ENCODE data around the gene DCLK2. TPM values are rescaled to one million over a fixed set of nuclear protein-coding genes. Genes with fewer than 3 reads are reported as not detected.
A peak's percentile ranks its signal among the peaks of the same experiment; 100 is the strongest.

Gene DCLK2
- total and polyA plus RNA-seq, 2 donors from 2014 or later, result 2.6 to 3.4 TPM

- DNase-seq (no peak), FAIRE-seq (no peak)
- no peak overlapping the region for H3K4me3 ChIP-seq (ENCODE audit: low read length in 3 of 3)
- no peak overlapping the region for H3K9ac ChIP-seq (ENCODE audit: low read length in 3 of 3)
- intact Hi-C loops (cut with DNase I), result no loop called here
- H3K27me3 ChIP-seq (ENCODE audit: control insufficient read depth, insufficient read depth, low read length), result no peaks in the 10 kb centered on the region
- TF ChIP-seq CTCF (IDR thresholded peaks at IDR 0.05; ENCODE audit: borderline replicate concordance, extremely low read depth, insufficient read depth), result no peak
- peaks cover 0 to 4% (median under 1%) of the 10 kb centered on the region in 3 donors for H3K4me1 ChIP-seq (ENCODE audit: control insufficient read depth in 2 of 3, insufficient read depth in 2 of 3, low read depth in 1 of 3, low read length in 3 of 3)
- no peak overlapping the region for H3K27ac ChIP-seq (ENCODE audit: low read depth in 2 of 2, low read length in 2 of 2)
- no peaks in the 10 kb centered on the region for H3K36me3 ChIP-seq (ENCODE audit: control insufficient read depth in 2 of 3, insufficient read depth in 3 of 3, low read length in 3 of 3)
- no peaks in the 10 kb centered on the region for H3K9me3 ChIP-seq (ENCODE audit: control insufficient read depth in 2 of 3, insufficient read depth in 1 of 3, low read length in 3 of 3)
Measured at GRCh38 chr4:150207871-150208270, 129.6 kb downstream of the DCLK2 start.

DNA sequence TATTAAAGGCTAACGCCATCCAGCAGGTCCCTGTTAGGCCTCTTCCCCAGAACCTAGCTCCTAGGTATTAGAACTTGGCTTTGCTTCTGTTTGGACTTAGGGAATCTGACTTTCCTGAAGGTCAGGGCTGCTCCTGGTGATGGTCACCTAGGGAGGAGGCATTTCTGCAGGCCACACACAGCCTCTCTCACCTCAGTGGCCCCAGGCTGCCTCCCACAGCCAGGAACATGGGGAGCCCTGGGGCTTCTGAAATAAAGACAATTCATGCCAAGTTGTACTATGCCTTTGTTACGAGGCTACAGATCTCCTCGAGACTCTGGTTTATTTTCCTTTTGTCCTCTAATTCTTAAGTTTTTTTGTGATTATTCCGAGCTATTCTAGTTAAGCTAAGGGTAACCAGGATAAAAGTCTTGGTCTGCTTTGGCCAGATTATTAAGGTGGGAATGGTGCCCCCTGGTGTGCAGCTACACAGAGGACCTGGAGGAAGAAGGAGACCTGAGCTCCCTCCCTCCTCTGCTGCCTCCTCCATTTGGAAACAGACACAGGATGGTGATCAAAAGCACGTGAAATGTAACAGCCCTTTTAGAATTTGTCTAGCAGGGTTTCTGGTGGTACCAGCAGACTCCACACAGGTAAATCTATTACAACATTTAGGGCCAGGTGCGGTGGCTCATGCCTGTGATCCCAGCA, 131.0 kb downstream of the DCLK2 start:
- no peak overlapping the region for H3K4me3 ChIP-seq (ENCODE audit: low read length in 3 of 3)
- H3K9me3 ChIP-seq (ENCODE audit: control insufficient read depth in 2 of 3, insufficient read depth in 1 of 3, low read length in 3 of 3), result no peaks in the 10 kb centered on the region
- FAIRE-seq, result no peak
- H3K9ac ChIP-seq (ENCODE audit: low read length in 3 of 3), result no peak overlapping the region
- H3K27me3 ChIP-seq (ENCODE audit: control insufficient read depth, insufficient read depth, low read length), result no peaks in the 10 kb centered on the region
- H3K27ac ChIP-seq (ENCODE audit: low read depth in 2 of 2, low read length in 2 of 2), result no peak overlapping the region
- H3K36me3 ChIP-seq (ENCODE audit: control insufficient read depth in 2 of 3, insufficient read depth in 3 of 3, low read length in 3 of 3), result no peaks in the 10 kb centered on the region
- intact Hi-C loops (cut with DNase I), result no loop called here
- peak; percentile 48 for TF ChIP-seq CTCF (IDR thresholded peaks at IDR 0.05; ENCODE audit: borderline replicate concordance, extremely low read depth, insufficient read depth)
- H3K4me1 ChIP-seq (ENCODE audit: control insufficient read depth in 2 of 3, insufficient read depth in 2 of 3, low read depth in 1 of 3, low read length in 3 of 3), result peaks cover 0 to 4% (median 2%) of the 10 kb centered on the region in 3 donors
- DNase-seq, result peak in 4 of 5 donors; percentile 61 to 75 (median 64)

- Histone ChIP-seq H3K27me3 (ENCODE audit: control insufficient read depth, insufficient read depth, low read length) (no peaks in the 10 kb centered on the region), H3K36me3 (ENCODE audit: control insufficient read depth in 2 of 3, insufficient read depth in 3 of 3, low read length in 3 of 3) (no peaks in the 10 kb centered on the region), H3K27ac (ENCODE audit: low read depth in 2 of 2, low read length in 2 of 2) (no peak overlapping the region), H3K4me1 (ENCODE audit: control insufficient read depth in 2 of 3, insufficient read depth in 2 of 3, low read depth in 1 of 3, low read length in 3 of 3) (peaks cover 0 to 4% (median 2%) of the 10 kb centered on the region in 3 donors), H3K9ac (ENCODE audit: low read length in 3 of 3) (no peak overlapping the region), H3K4me3 (ENCODE audit: low read length in 3 of 3) (no peak overlapping the region), H3K9me3 (ENCODE audit: control insufficient read depth in 2 of 3, insufficient read depth in 1 of 3, low read length in 3 of 3) (no peaks in the 10 kb centered on the region)
- FAIRE-seq (no peak), DNase-seq (no peak)
- intact Hi-C loops (cut with DNase I), result no loop called here
- TF ChIP-seq CTCF (IDR thresholded peaks at IDR 0.05; ENCODE audit: borderline replicate concordance, extremely low read depth, insufficient read depth), result no peak
Measured at GRCh38 chr4:150211016-150211415, 132.8 kb downstream of the DCLK2 start.
